Neural cell (in vitro differentiated cells): ENCODE data around the gene HMGCS2. TPM values are rescaled to one million over a fixed set of nuclear protein-coding genes. Genes with fewer than 3 reads are reported as not detected.

Experiments used
- H2AFZ ChIP-seq: fragments of 200-600, 300-800 bp; sonication (generic), shearing (Covaris generic); 2 replicates; pipeline ENCODE4 v1.6.0; 2014; ENCODE audit warnings: low read depth, mild to moderate bottlenecking, antibody characterized with exemption, low read length, moderate library complexity
- H3F3A ChIP-seq: fragments of 200-600 bp; shearing (Covaris generic); 2 replicates; pipeline ENCODE4 v1.6.1; 2016; ENCODE audit warnings: mild to moderate bottlenecking, moderate library complexity, mixed read lengths, antibody characterized with exemption, low read length; ENCODE audit not compliant: insufficient read depth, poor library complexity, severe bottlenecking
- H3K27ac ChIP-seq: fragments of 200-600, 300-800 bp; sonication (generic), shearing (Covaris generic); 2 replicates; pipeline ENCODE4 v1.5.1; 2014; ENCODE audit warnings: mild to moderate bottlenecking, low read length, moderate library complexity
- H3K27me3 ChIP-seq: fragments of 300-800, 200-600 bp; sonication (generic), shearing (Covaris generic); 2 replicates; pipeline ENCODE4 v1.6.0; 2014; ENCODE audit warnings: mild to moderate bottlenecking, low read depth, low read length, moderate library complexity; ENCODE audit not compliant: insufficient read depth
- H3K36me3 ChIP-seq: fragments of 300-800, 200-600 bp; sonication (generic), shearing (Covaris generic); 2 replicates; pipeline ENCODE4 v1.5.1; 2014; ENCODE audit warnings: mild to moderate bottlenecking, antibody characterized with exemption, low read length, moderate library complexity; ENCODE audit not compliant: insufficient read depth
- H3K4me2 ChIP-seq: fragments of 300-800, 200-600 bp; sonication (generic), shearing (Covaris generic); 2 replicates; pipeline ENCODE4 v1.6.0; 2014; ENCODE audit warnings: mild to moderate bottlenecking, low read length
- H3K4me3 ChIP-seq: fragments of 300-800, 200-600 bp; sonication (generic), shearing (Covaris generic); 2 replicates; pipeline ENCODE4 v1.5.1; 2014; ENCODE audit warnings: mild to moderate bottlenecking, low read length, moderate library complexity
- H3K79me2 ChIP-seq: fragments of 200-600 bp; shearing (Covaris generic); replicated peaks from 2 replicates; pipeline ENCODE4 v1.6.0; 2014; ENCODE audit warnings: mild to moderate bottlenecking, low read length, moderate library complexity; ENCODE audit not compliant: insufficient read depth
- H3K9ac ChIP-seq: fragments of 300-800, 200-600 bp; sonication (generic), shearing (Covaris generic); 2 replicates; pipeline ENCODE4 v1.6.1; 2016; ENCODE audit warnings: mild to moderate bottlenecking, low read length, mixed read lengths
- H3K9me2 ChIP-seq: fragments of 200-600 bp; shearing (Covaris generic); 2 replicates; pipeline ENCODE4 v1.6.1; 2016; ENCODE audit warnings: mild to moderate bottlenecking, low read length, mixed read lengths; ENCODE audit not compliant: insufficient read depth
- H3K9me3 ChIP-seq: fragments of 200-600, 300-800 bp; sonication (generic), shearing (Covaris generic); 2 replicates; pipeline ENCODE4 v1.6.1; 2016; ENCODE audit warnings: mild to moderate bottlenecking, mixed run types, low read length, moderate library complexity, mixed read lengths
- H4K20me1 ChIP-seq: fragments of 200-600 bp; shearing (Covaris generic); 2 replicates; pipeline ENCODE4 v1.6.1; 2016; ENCODE audit warnings: mild to moderate bottlenecking, mixed run types; ENCODE audit not compliant: insufficient read depth
- CTCF ChIP-seq: fragments of 450-650 bp; IDR thresholded peaks from 2 replicates; pipeline ENCODE4 v1.5.1; 2014; ENCODE audit warnings: antibody characterized with exemption, mild to moderate bottlenecking, moderate library complexity; ENCODE audit not compliant: poor library complexity, severe bottlenecking
- EP300 ChIP-seq: fragments of 450-650 bp; conservative IDR thresholded peaks from 2 replicates; pipeline ENCODE4 v1.6.1; 2014; ENCODE audit warnings: antibody characterized with exemption, mild to moderate bottlenecking, moderate library complexity; ENCODE audit not compliant: poor library complexity, severe bottlenecking
- EZH2 ChIP-seq: fragments of 200-600, 300-800 bp; shearing (Covaris generic), sonication (generic); IDR thresholded peaks from 2 replicates; pipeline ENCODE4 v1.6.1; 2014; ENCODE audit warnings: antibody characterized with exemption, low read length, borderline replicate concordance, mild to moderate bottlenecking; ENCODE audit not compliant: insufficient read depth, poor library complexity, severe bottlenecking
- MXI1 ChIP-seq: fragments of 450-650 bp; conservative IDR thresholded peaks from 2 replicates; pipeline ENCODE4 v1.6.1; 2014; ENCODE audit warnings: antibody characterized with exemption, mild to moderate bottlenecking; ENCODE audit not compliant: poor library complexity, severe bottlenecking
- POLR2AphosphoS5 ChIP-seq: IDR thresholded peaks from 2 replicates; pipeline ENCODE4 v1.6.1; 2012
- RAD21 ChIP-seq: fragments of 450-650 bp; conservative IDR thresholded peaks from 2 replicates; pipeline ENCODE4 v1.6.1; 2014; ENCODE audit warnings: antibody characterized with exemption, mild to moderate bottlenecking, moderate library complexity
- REST ChIP-seq: IDR thresholded peaks from 2 replicates; pipeline ENCODE4 v1.6.1; 2012; ENCODE audit warnings: borderline replicate concordance
- SMC3 ChIP-seq: fragments of 450-650 bp; conservative IDR thresholded peaks from 2 replicates; pipeline ENCODE4 v1.6.1; 2014; ENCODE audit warnings: antibody characterized with exemption, mild to moderate bottlenecking, moderate library complexity; ENCODE audit not compliant: poor library complexity
- TAF1 ChIP-seq: IDR thresholded peaks from 2 replicates; pipeline ENCODE4 v1.6.1; 2012; ENCODE audit warnings: low read depth
- polyA plus RNA-seq: library from polyadenylated mRNA; depleted of rRNA; stranded (reverse); fragments of >200 nt; gene quantifications from 2 replicates; pipeline ENCODE4 v1.2.3, GENCODE V29; 2014

Gene HMGCS2
- polyA plus RNA-seq, 1 donor from 2014 or later, result not detected

- H3K27ac ChIP-seq, result no peak overlapping the region
- no peaks in the 10 kb centered on the region for H4K20me1 ChIP-seq
- H3K79me2 ChIP-seq, result no peaks in the 10 kb centered on the region
- no peaks in the 10 kb centered on the region for H3F3A ChIP-seq
- no peak overlapping the region for H2AFZ ChIP-seq
- no peak for TF ChIP-seq TAF1
- TF ChIP-seq EP300, result no peak
- no peaks in the 10 kb centered on the region for H3K9me2 ChIP-seq
- no peaks in the 10 kb centered on the region for H3K27me3 ChIP-seq
- H3K4me3 ChIP-seq, result no peak overlapping the region
- H3K9ac ChIP-seq, result no peak overlapping the region
- H3K9me3 ChIP-seq, result no peaks in the 10 kb centered on the region
- no peaks in the 10 kb centered on the region for H3K36me3 ChIP-seq
- no peak overlapping the region for H3K4me2 ChIP-seq
Measured at GRCh38 chr1:119764220-119764619, 4.5 kb downstream of the HMGCS2 start.

GRCh38 chr1:119762953-119763352 lies 5.8 kb downstream of the HMGCS2 start:
- Histone ChIP-seq H3F3A (no peaks in the 10 kb centered on the region), H3K4me2 (no peak overlapping the region), H4K20me1 (no peaks in the 10 kb centered on the region), H3K4me3 (no peak overlapping the region), H3K36me3 (no peaks in the 10 kb centered on the region), H3K27me3 (no peaks in the 10 kb centered on the region), H3K9ac (no peak overlapping the region), H3K79me2 (no peaks in the 10 kb centered on the region), H3K9me3 (no peaks in the 10 kb centered on the region), H2AFZ (no peak overlapping the region), H3K9me2 (no peaks in the 10 kb centered on the region), H3K27ac (no peak overlapping the region)
- no peak for TF ChIP-seq REST
- no peak for TF ChIP-seq CTCF
- no peak for TF ChIP-seq POLR2AphosphoS5
- no peak for TF ChIP-seq EP300
- no peak for TF ChIP-seq TAF1
- no peak for TF ChIP-seq SMC3
- TF ChIP-seq EZH2, result no peak
- no peak for TF ChIP-seq MXI1
- TF ChIP-seq RAD21, result no peak

- H3K36me3 ChIP-seq, result no peaks in the 10 kb centered on the region
- H3K27ac ChIP-seq, result no peak overlapping the region
- no peak overlapping the region for H3K4me3 ChIP-seq
- H3K79me2 ChIP-seq, result no peaks in the 10 kb centered on the region
- H3K4me2 ChIP-seq, result no peak overlapping the region
- no peaks in the 10 kb centered on the region for H3K9me2 ChIP-seq
- H2AFZ ChIP-seq, result no peak overlapping the region
- no peaks in the 10 kb centered on the region for H3F3A ChIP-seq
- TF ChIP-seq EZH2 (no peak), RAD21 (no peak), EP300 (no peak), TAF1 (no peak), POLR2AphosphoS5 (no peak), SMC3 (no peak), REST (no peak), CTCF (no peak)
- H4K20me1 ChIP-seq, result no peaks in the 10 kb centered on the region
- H3K9ac ChIP-seq, result no peak overlapping the region
- H3K9me3 ChIP-seq, result no peaks in the 10 kb centered on the region
- no peaks in the 10 kb centered on the region for H3K27me3 ChIP-seq
Measured at GRCh38 chr1:119762409-119762808, 6.3 kb downstream of the HMGCS2 start.
